CD14-positive monocyte (primary cell): ENCODE results near the gene TDRD6. TPM values are rescaled to one million over a fixed set of nuclear protein-coding genes. Genes with fewer than 3 reads are reported as not detected.
A peak's percentile ranks its signal among the peaks of the same experiment; 100 is the strongest.
"Not testable (repeated sequence)": the region's sequence is repeated elsewhere in the genome, so short reads cannot be mapped to it uniquely, and the experiment has no call there.

Source experiments
- DNase-seq, 3 donors: peaks; one replicate each; pipeline ENCODE4 v3.0.0-alpha.2; 2011 to 2022
- H2AFZ ChIP-seq: 2 replicates; pipeline ENCODE4 v1.6.0; 2012; ENCODE audit warnings: mild to moderate bottlenecking, low read depth, low read length, inconsistent platforms; ENCODE audit not compliant: insufficient read depth, poor library complexity, severe bottlenecking
- H3K27ac ChIP-seq, 2 donors: 1 replicate in 1 of 2; 2 replicates in 1 of 2; pipeline ENCODE4 v1.5.1; 2012 to 2013; ENCODE audit warnings: low read length in 2 of 2, control low read depth in 1 of 2, inconsistent platforms in 1 of 2, low read depth in 1 of 2, mild to moderate bottlenecking in 1 of 2
- H3K27me3 ChIP-seq, 2 donors: one replicate each; pipeline versions ENCODE4 v1.6.0 to v1.6.1; 2011 to 2013; ENCODE audit warnings: low read length in 2 of 2; ENCODE audit not compliant: control insufficient read depth in 2 of 2, insufficient read depth in 2 of 2
- H3K36me3 ChIP-seq, 2 donors: replicated peaks in 1 of 2; 1 replicate in 1 of 2; 2 replicates in 1 of 2; pipeline versions ENCODE4 v1.5.1 to v1.6.1; 2012 to 2013; ENCODE audit warnings: low read length in 2 of 2, control low read depth in 1 of 2, inconsistent platforms in 1 of 2, mild to moderate bottlenecking in 1 of 2; ENCODE audit not compliant: insufficient read depth in 2 of 2, control insufficient read depth in 1 of 2
- H3K4me1 ChIP-seq, 2 donors: 1 replicate in 1 of 2; 2 replicates in 1 of 2; pipeline versions ENCODE4 v1.5.1 to v1.6.1; 2012 to 2013; ENCODE audit warnings: low read length in 2 of 2, control low read depth in 1 of 2, inconsistent platforms in 1 of 2, mild to moderate bottlenecking in 1 of 2, moderate library complexity in 1 of 2; ENCODE audit not compliant: insufficient read depth in 2 of 2, control insufficient read depth in 1 of 2
- H3K4me2 ChIP-seq: replicated peaks from 2 replicates; pipeline ENCODE3; 2012; ENCODE audit warnings: low read length, moderate library complexity, mild to moderate bottlenecking; ENCODE audit not compliant: poor library complexity, severe bottlenecking; ENCODE audit errors: extremely low read depth
- H3K4me3 ChIP-seq, 3 experiments: fragments of 200-600 bp in 1 of 3; sonication (generic) in 1 of 3; replicated peaks in 1 of 3; 1 replicate in 2 of 3; 2 replicates in 1 of 3; pipeline ENCODE4 v1.5.1; 2011 to 2013; ENCODE audit warnings: low read length in 3 of 3, mild to moderate bottlenecking in 3 of 3, control low read depth in 2 of 3, low read depth in 2 of 3, inconsistent platforms in 1 of 3, moderate library complexity in 1 of 3
- H3K79me2 ChIP-seq: 2 replicates; pipeline ENCODE4 v1.6.0; 2012; ENCODE audit warnings: mild to moderate bottlenecking, control low read depth, inconsistent platforms, low read length, moderate library complexity; ENCODE audit not compliant: insufficient read depth
- H3K9ac ChIP-seq: 2 replicates; pipeline ENCODE4 v1.6.0; 2017; ENCODE audit warnings: low read length, mild to moderate bottlenecking; ENCODE audit not compliant: insufficient read depth, poor library complexity, severe bottlenecking
- H3K9me3 ChIP-seq, 2 donors: replicated peaks in 1 of 2; 1 replicate in 1 of 2; 2 replicates in 1 of 2; pipeline versions ENCODE4 v1.5.1 to v1.6.1; 2012 to 2013; ENCODE audit warnings: low read length in 2 of 2, control low read depth in 1 of 2; ENCODE audit not compliant: control insufficient read depth in 1 of 2, insufficient read depth in 1 of 2
- H4K20me1 ChIP-seq: 2 replicates; pipeline ENCODE4 v1.6.0; 2012; ENCODE audit warnings: mild to moderate bottlenecking, low read length, control low read depth, moderate library complexity; ENCODE audit not compliant: insufficient read depth
- H3K27ac Mint-ChIP-seq, 7 donors: one replicate each; pipeline ENCODE4 v1.8.0; 2020; ENCODE audit warnings: mild to moderate bottlenecking in 7 of 7, mixed read lengths in 7 of 7, moderate library complexity in 6 of 7, inconsistent platforms in 2 of 7
- H3K27me3 Mint-ChIP-seq, 3 donors: one replicate each; pipeline ENCODE4 v1.8.0; 2021 to 2022; ENCODE audit warnings: low read depth in 3 of 3, mild to moderate bottlenecking in 3 of 3, mixed read lengths in 3 of 3, moderate library complexity in 3 of 3, inconsistent platforms in 1 of 3
- H3K36me3 Mint-ChIP-seq, 2 donors: one replicate each; pipeline ENCODE4 v1.8.0; 2020; ENCODE audit warnings: mixed read lengths in 2 of 2, inconsistent platforms in 1 of 2, mild to moderate bottlenecking in 1 of 2
- H3K4me1 Mint-ChIP-seq: one replicate; pipeline ENCODE4 v1.8.0; 2020; ENCODE audit warnings: mild to moderate bottlenecking, mixed read lengths
- H3K4me3 Mint-ChIP-seq, 2 donors: one replicate each; pipeline ENCODE4 v1.8.0; 2020; ENCODE audit warnings: mild to moderate bottlenecking in 2 of 2, mixed read lengths in 2 of 2, moderate library complexity in 1 of 2
- H3K9me3 Mint-ChIP-seq, 7 donors: one replicate each; pipeline ENCODE4 v1.8.0; 2020 to 2022; ENCODE audit warnings: mixed read lengths in 7 of 7, mild to moderate bottlenecking in 6 of 7, moderate library complexity in 6 of 7, inconsistent platforms in 2 of 7
- WGBS: methylation state at CpG from one replicate; pipeline ENCODE4 v1.1.5; 2013; ENCODE audit warnings: missing lambda C conversion rate; ENCODE audit not compliant: insufficient coverage; 5-methylcytosine and 5-hydroxymethylcytosine counted together
- intact Hi-C, 2 donors: fragments of 100-400 bp; cut with micrococcal nuclease; formaldehyde crosslinking; loops; one replicate each; pipeline versions ENCODE4 v1.15.0 to v1.15.1; 2023
- polyA plus RNA-seq, 3 donors: library from polyadenylated mRNA; depleted of rRNA in 1 of 3; unstranded in 2 of 3; stranded (reverse) in 1 of 3; fragments of 300-500 nt in 2 of 3; fragments of >200 nt in 1 of 3; fragmentation: Illumina TruSeq in 2 of 3; gene quantifications; 1 replicate in 2 of 3; 2 replicates in 1 of 3; pipeline ENCODE4 v1.2.3, GENCODE V29; 2012 to 2021
- TF ChIP-seq, protein P1 (sequence below): fragments of 200-600 bp; IDR thresholded peaks from one replicate; pipeline ENCODE4 v1.8.0; 2022; ENCODE audit warnings: antibody characterized with exemption, mild to moderate bottlenecking

The TDRD6 gene
- polyA plus RNA-seq, 3 donors: 0.29 to 0.94 TPM; not detected in 1

DNA sequence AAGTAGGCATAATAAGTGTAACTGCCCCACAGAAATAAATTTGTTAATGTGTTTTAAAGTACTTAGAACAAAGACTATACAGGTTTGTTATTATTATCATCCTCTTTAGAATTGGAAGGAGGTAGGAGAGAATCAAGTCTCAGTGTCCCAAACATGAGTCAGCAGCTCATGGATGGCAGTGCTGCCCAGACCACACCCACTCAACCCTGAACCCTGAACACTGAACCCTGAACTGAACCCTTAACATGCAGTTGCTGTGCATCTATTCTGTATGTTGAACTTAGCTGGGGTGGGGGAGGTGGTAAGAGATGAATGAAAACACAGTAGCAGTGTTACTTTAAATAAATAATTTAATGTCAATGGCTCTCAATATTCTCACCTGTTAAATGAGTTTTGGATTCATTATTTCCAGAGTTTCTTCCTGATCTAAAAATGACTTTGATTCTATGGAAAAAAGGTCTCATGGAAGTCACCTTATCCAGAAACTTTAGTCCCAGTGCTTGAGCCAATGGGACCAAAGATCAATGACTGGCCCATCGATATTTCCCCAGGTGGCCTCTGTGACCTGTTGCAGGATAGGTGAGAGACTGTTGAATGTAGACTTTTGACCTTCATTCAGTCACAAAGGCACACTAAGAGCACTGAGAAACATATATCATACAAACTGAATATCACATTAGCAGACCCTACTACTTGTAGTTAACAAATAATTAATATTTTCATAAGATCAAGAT lies 55.9 kb downstream of the TDRD6 start:
- no peaks in the 10 kb centered on the region for H3K36me3 ChIP-seq
- H2AFZ ChIP-seq: no peak overlapping the region
- intact Hi-C loops: no loop called here
- no peaks in the 10 kb centered on the region for H3K9me3 ChIP-seq
- H3K4me3 Mint-ChIP-seq: no peak overlapping the region
- no peaks in the 10 kb centered on the region for H4K20me1 ChIP-seq
- H3K4me2 ChIP-seq: no peak overlapping the region
- TF ChIP-seq, protein P1, sequence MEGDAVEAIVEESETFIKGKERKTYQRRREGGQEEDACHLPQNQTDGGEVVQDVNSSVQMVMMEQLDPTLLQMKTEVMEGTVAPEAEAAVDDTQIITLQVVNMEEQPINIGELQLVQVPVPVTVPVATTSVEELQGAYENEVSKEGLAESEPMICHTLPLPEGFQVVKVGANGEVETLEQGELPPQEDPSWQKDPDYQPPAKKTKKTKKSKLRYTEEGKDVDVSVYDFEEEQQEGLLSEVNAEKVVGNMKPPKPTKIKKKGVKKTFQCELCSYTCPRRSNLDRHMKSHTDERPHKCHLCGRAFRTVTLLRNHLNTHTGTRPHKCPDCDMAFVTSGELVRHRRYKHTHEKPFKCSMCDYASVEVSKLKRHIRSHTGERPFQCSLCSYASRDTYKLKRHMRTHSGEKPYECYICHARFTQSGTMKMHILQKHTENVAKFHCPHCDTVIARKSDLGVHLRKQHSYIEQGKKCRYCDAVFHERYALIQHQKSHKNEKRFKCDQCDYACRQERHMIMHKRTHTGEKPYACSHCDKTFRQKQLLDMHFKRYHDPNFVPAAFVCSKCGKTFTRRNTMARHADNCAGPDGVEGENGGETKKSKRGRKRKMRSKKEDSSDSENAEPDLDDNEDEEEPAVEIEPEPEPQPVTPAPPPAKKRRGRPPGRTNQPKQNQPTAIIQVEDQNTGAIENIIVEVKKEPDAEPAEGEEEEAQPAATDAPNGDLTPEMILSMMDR: no peak
- no peaks in the 10 kb centered on the region for H3K79me2 ChIP-seq
- H3K4me1 ChIP-seq: peaks cover 15 to 17% of the 10 kb centered on the region in 2 donors
- no CpG with 5 or more reads among the region's 1 CpG for WGBS
- H3K4me3 ChIP-seq: no peak overlapping the region
- H3K4me1 Mint-ChIP-seq: peaks cover 20% of the 10 kb centered on the region
- H3K27me3 ChIP-seq: no peaks in the 10 kb centered on the region
- H3K27ac ChIP-seq: no peak overlapping the region
- peaks cover 0 to 2% (median 1%) of the 10 kb centered on the region in 3 donors for H3K27me3 Mint-ChIP-seq
- no peak overlapping the region for H3K27ac Mint-ChIP-seq
- DNase-seq: no peak
- H3K9me3 Mint-ChIP-seq: peaks cover 5 to 10% (median 8%) of the 10 kb centered on the region in 7 donors
- no peak overlapping the region for H3K9ac ChIP-seq
- no peaks in the 10 kb centered on the region for H3K36me3 Mint-ChIP-seq

DNA sequence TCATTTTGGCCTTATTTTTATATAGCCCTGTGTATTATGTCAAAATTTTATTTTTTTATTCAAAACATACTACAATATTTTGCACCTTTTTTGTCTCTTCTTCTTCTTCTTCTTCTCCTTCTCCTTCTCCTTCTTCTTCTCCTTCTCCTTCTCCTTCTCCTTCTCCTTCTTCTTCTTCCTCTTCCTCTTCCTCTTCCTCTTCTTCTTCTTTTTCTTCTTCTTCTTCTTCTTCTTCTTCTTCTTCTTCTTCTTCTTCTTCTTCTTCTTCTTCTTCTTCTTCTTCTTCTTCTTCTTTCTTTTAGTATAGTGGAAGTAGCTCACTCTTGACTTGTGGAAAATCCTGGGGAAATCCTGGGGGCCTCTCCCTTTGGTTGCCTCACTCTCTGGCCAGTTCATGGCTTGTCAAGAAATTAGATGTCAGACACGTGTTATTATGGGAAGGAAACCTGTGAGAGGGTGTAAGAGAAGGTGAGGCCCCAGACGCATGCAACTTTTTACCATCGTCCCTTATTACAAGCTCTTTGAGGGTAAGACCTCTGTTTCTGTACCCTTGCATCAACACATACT lies 56.6 kb downstream of the TDRD6 start:
- H3K27ac ChIP-seq, H3K9ac ChIP-seq, H3K79me2 ChIP-seq, H3K4me3 Mint-ChIP-seq, H3K4me3 ChIP-seq, H3K36me3 ChIP-seq, H3K4me2 ChIP-seq, H3K36me3 Mint-ChIP-seq, H3K27me3 ChIP-seq, H4K20me1 ChIP-seq, H3K27me3 Mint-ChIP-seq, intact Hi-C loops, H3K9me3 ChIP-seq, H2AFZ ChIP-seq: not testable (repeated sequence)
- H3K9me3 Mint-ChIP-seq: peaks cover 5 to 13% (median 8%) of the 10 kb centered on the region in 7 donors
- peak in 1 of 3 donors; percentile 72 for DNase-seq
- WGBS: no CpG with 5 or more reads among the region's 3 CpGs
- peaks cover 23% of the 10 kb centered on the region for H3K4me1 Mint-ChIP-seq
- peak overlapping the region in 2 of 7 donors; percentile 48 to 86 for H3K27ac Mint-ChIP-seq
- H3K4me1 ChIP-seq: peaks cover 15 to 17% of the 10 kb centered on the region in 2 donors
